ENCODE data around the gene SOCS3.
A peak's percentile ranks its signal among the peaks of the same experiment; 100 is the strongest.
"Not testable (repeated sequence)": the region's sequence is repeated elsewhere in the genome, so short reads cannot be mapped to it uniquely, and the experiment has no call there.

Gene SOCS3

GRCh38 chr17:78322327-78322857 is 37.5 kb downstream of the SOCS3 start:
- Mint-ChIP-seq H3K4me1 (peaks cover 17% of the 10 kb centered on the region), H3K27ac (peak overlapping the region; percentile 37), H3K9me3 (no peaks in the 10 kb centered on the region), H3K4me3 (no peak overlapping the region), H3K36me3 (no peaks in the 10 kb centered on the region)
- DNase-seq (ENCODE audit: low spot score in 2 of 2) (no peak), ATAC-seq (no peak)

DNA sequence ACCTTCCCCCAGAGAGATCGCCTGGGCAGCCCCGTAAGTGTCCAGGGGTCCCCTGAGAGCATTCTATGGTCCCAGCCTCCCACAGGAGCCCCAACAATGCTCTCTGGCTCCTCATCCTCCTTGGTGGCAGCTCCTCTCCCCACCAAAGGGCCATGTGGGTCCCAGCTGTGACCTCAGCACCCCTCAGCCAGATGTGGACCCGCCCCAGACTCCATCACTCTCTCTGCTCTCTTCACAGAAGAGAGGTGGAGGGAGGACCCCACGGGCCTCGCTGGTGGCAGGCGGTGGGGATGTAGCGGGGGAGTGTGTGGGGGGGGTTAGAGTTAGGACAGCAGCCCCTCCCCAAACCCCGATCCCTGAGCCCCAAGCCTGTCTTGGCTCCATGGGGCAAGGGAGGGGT is 41.0 kb downstream of the SOCS3 start:
- H3K4me3 Mint-ChIP-seq, result no peak overlapping the region
- no peak overlapping the region for H3K27ac Mint-ChIP-seq
- H3K4me1 Mint-ChIP-seq, result peaks cover 38% of the 10 kb centered on the region
- DNase-seq (ENCODE audit: low spot score in 2 of 2), result no peak
- H3K36me3 Mint-ChIP-seq, result no peaks in the 10 kb centered on the region
- H3K9me3 Mint-ChIP-seq, result no peaks in the 10 kb centered on the region
- no peak for ATAC-seq

DNA sequence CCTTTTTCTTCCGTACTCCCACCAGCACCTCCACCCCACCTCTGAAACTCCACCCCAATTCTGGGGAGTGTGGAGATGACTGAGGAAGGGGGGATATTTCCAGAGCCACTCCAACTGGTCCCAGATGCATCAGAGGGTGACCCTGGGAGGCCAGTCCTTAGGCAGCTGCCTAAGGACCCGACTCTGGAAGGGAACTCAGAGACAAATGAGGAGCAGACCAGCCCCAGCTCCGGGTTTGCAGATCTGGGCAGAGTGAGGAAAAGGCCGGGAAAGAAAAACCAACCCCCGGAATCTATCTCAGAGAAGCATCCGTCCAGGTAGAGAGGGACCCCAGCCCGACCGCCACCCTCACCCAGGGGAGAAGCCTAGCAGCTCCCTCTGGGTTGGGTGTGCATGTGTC is 41.5 kb downstream of the SOCS3 start:
- no peak for DNase-seq (ENCODE audit: low spot score in 2 of 2)
- no peaks in the 10 kb centered on the region for H3K36me3 Mint-ChIP-seq
- no peak overlapping the region for H3K27ac Mint-ChIP-seq
- H3K9me3 Mint-ChIP-seq, result no peaks in the 10 kb centered on the region
- H3K4me3 Mint-ChIP-seq, result no peak overlapping the region
- peaks cover 38% of the 10 kb centered on the region for H3K4me1 Mint-ChIP-seq
- ATAC-seq, result no peak

GRCh38 chr17:78317794-78318400 is 42.0 kb downstream of the SOCS3 start:
- Mint-ChIP-seq H3K9me3 (no peaks in the 10 kb centered on the region), H3K36me3 (no peaks in the 10 kb centered on the region), H3K27ac (peak overlapping the region; percentile 75), H3K4me3 (no peak overlapping the region), H3K4me1 (peaks cover 38% of the 10 kb centered on the region)
- ATAC-seq (no peak), DNase-seq (ENCODE audit: low spot score in 2 of 2) (no peak)

GRCh38 chr17:78316867-78317789 is 42.7 kb downstream of the SOCS3 start:
- DNase-seq (ENCODE audit: low spot score in 2 of 2), result no peak
- ATAC-seq, result no peak
- Mint-ChIP-seq H3K27ac (peak overlapping the region; percentile 75), H3K4me3 (peak overlapping the region; percentile 59), H3K4me1 (peaks cover 38% of the 10 kb centered on the region), H3K9me3 (no peaks in the 10 kb centered on the region), H3K36me3 (no peaks in the 10 kb centered on the region)

DNA sequence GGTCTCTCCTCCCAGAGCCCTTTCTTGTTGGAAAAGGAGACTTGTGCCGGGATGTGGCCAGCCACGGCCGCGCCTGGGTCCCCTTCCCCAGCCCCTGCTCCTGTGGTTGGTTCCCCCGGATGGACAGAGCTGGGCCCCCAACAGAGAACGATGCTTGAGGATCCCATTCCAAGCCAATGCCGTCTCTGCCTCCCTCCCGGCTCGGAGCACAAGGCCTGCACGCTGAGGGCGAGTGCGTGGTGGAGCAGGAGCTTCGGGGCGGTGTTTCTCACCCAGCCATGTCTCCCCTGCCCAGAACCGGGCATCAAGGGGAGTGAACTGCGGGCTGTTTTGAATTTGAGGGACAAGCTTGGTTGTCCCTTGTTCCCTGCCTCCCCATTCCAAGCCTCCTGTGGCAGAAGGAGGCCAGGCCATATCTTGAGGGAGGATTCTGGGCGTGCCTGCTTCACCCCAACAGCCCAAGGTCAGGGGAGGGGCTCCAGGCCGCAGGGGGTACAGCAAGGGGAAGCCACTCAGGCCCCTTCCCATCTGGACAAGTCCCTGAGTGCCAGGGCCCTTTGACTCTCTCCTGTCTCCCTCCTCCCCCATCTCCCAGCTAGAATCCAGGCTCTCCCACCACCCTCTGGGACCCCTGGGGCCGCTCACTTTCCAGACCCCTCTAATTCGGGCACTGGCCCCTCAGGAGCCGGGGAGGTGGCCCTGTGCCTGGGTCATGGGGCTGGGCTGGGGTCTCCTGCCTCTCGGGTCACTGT is 43.6 kb downstream of the SOCS3 start:
- ATAC-seq (no peak), DNase-seq (ENCODE audit: low spot score in 2 of 2) (no peak)
- Mint-ChIP-seq H3K4me3 (peak overlapping the region; percentile 59), H3K36me3 (no peaks in the 10 kb centered on the region), H3K27ac (peak overlapping the region; percentile 60), H3K4me1 (peaks cover 38% of the 10 kb centered on the region), H3K9me3 (no peaks in the 10 kb centered on the region)

DNA sequence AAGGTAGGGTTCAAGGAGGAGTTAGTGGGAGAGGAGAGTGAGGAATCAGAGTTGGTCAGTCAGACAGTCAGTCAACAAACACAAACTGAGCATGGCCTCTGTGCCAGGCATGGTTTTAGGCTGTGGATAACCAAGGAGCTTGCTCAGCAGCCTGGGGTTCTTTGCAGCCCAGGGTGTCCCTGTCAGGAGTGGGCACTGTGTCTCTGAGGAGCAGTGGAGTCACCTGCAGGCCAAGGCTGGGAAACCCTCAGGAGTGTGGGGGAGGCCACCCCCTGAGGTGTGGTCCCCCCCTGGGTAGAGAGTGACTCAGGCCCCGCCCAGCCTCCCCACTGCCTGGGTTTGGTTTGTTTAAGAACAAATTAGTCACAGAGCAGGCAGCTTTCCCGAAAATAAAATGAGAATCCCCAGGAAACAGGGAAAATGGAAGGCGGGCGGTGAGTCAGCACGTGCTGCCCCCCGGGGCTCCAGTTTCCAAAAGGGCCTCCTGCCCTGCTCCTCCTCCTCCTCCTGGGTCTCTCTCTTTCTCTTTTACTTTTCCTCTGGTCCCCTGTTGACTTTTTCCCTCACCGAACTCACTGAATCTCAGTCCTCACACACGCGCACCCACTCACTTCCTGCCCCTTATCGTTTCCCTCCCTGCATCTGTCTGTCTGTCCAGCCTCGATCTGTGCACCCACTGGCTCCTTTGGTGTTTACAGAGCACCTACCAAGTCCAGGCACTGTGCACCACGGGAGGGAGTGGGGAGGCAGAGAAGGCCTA is 44.3 kb downstream of the SOCS3 start:
- Mint-ChIP-seq H3K9me3 (no peaks in the 10 kb centered on the region), H3K36me3 (no peaks in the 10 kb centered on the region), H3K27ac (peak overlapping the region; percentile 26), H3K4me3 (peak overlapping the region; percentile 59), H3K4me1 (peaks cover 38% of the 10 kb centered on the region)
- ATAC-seq (peak; percentile 56), DNase-seq (ENCODE audit: low spot score in 2 of 2) (peak in 1 of 2 donors; percentile 62)

- peak overlapping the region; percentile 59 for H3K4me3 Mint-ChIP-seq
- ATAC-seq (no peak), DNase-seq (ENCODE audit: low spot score in 2 of 2) (no peak)
- no peaks in the 10 kb centered on the region for H3K36me3 Mint-ChIP-seq
- H3K27ac Mint-ChIP-seq, result peak overlapping the region; percentile 26
- H3K9me3 Mint-ChIP-seq, result no peaks in the 10 kb centered on the region
- peaks cover 38% of the 10 kb centered on the region for H3K4me1 Mint-ChIP-seq
Observed at GRCh38 chr17:78314683-78315354, 45.1 kb downstream of the SOCS3 start.

DNA sequence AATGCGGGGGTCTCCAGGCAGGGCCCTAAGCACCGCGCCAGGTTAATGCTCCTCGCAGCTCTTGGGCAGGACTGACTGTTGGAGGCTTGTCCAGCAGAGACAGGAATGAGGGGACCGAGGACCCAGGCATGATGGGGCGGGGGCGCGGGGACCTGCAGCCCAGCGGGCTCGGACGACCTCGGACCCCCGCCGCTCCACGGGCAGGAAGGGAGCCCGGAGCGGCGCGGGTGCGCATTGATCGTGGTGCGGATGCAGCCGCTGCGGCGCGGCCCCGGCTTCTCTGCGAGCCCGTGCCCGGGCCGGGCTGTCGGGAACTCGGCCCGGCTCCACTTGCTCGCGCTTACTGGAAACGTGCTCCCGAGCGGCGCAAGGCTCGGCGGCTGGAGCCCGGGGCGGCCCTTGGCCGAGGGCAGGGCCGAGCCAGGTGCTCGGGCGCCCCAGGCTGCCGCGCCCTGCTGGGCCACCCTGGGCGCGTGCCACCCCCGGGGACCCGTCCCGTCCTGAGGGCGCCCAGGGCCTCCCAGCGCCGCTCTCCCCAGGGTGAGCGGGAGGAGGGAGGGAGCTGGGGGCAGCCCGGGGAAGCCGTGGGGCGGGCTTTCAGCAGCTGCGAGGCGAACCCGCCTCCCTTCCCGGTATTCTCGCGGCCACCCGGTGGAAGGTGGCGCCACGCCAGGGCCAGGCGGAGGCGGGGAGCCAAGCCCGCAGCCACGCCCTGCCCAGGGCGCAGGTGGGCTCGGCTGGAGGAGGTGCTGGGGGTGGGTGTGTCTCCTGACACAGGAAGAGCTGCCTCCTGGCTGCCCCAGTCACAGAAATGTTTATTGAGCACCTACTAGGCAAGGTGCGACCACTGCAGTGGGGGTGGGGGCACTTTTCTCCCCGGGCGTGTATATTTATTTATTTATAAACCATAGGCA is 45.9 kb downstream of the SOCS3 start:
- Mint-ChIP-seq H3K9me3 (no peaks in the 10 kb centered on the region), H3K36me3 (no peaks in the 10 kb centered on the region), H3K27ac (no peak overlapping the region), H3K4me3 (peak overlapping the region; percentile 59), H3K4me1 (peaks cover 38% of the 10 kb centered on the region)
- DNase-seq (ENCODE audit: low spot score in 2 of 2) (peak; percentile 51 to 82), ATAC-seq (peak; percentile 72)

- ATAC-seq; H3K36me3 Mint-ChIP-seq; DNase-seq (ENCODE audit: low spot score in 2 of 2); H3K4me3 Mint-ChIP-seq; H3K27ac Mint-ChIP-seq; H3K4me1 Mint-ChIP-seq; H3K9me3 Mint-ChIP-seq: not testable (repeated sequence)
Observed at GRCh38 chr17:78309659-78310255, 50.1 kb downstream of the SOCS3 start.

- H3K36me3 Mint-ChIP-seq, result no peaks in the 10 kb centered on the region
- H3K4me3 Mint-ChIP-seq, result no peak overlapping the region
- H3K4me1 Mint-ChIP-seq, result no peaks in the 10 kb centered on the region
- H3K9me3 Mint-ChIP-seq, result no peaks in the 10 kb centered on the region
- DNase-seq (ENCODE audit: low spot score in 2 of 2) (no peak), ATAC-seq (no peak)
- no peak overlapping the region for H3K27ac Mint-ChIP-seq
Observed at GRCh38 chr17:78307887-78308638, 51.8 kb downstream of the SOCS3 start.

DNA sequence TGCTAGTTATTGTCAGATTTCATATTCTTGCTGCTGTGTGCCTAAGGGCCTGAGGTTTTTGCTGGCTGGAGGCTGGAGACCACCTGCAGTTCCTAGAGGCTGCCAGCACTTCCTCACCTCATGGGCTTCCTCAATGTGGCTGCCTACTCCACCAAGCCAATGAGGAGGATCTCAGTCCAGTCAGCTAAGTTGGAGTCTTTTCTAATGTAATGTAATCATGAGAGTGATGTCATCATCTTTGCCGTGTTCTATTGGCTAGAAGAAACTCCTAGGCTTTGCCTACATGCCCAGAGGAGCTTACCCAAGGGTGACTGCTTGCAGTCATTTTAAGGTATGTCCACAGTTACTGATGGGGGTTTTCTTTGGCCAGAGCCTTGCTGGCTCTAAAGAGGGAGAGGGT is 53.0 kb downstream of the SOCS3 start:
- no peaks in the 10 kb centered on the region for H3K9me3 Mint-ChIP-seq
- DNase-seq (ENCODE audit: low spot score in 2 of 2) (no peak), ATAC-seq (no peak)
- H3K27ac Mint-ChIP-seq, result no peak overlapping the region
- no peak overlapping the region for H3K4me3 Mint-ChIP-seq
- no peaks in the 10 kb centered on the region for H3K36me3 Mint-ChIP-seq
- no peaks in the 10 kb centered on the region for H3K4me1 Mint-ChIP-seq

All from stimulated activated effector memory CD8-positive, alpha-beta T cell treated with anti-CD3 and anti-CD28 coated beads, Interleukin-12 subunit alpha, Interleukin-12 subunit beta, amount 100 ng/mL, for 72 hours (primary cell).